Tibial artery (tissue), 4 donors: Measurements from ENCODE around the gene CHSY3.

Experiments
- DNase-seq, 2 donors: peaks; one replicate each; pipeline ENCODE4 v3.0.0-alpha.2; 2019
- H3K27ac ChIP-seq, 2 donors: fragments of 200-600 bp; sonication (generic) in 1 of 2; 1 replicate in 1 of 2; 2 replicates in 1 of 2; pipeline ENCODE4 v1.5.1; 2018 to 2019; ENCODE audit warnings: mild to moderate bottlenecking in 1 of 2
- H3K27me3 ChIP-seq, 2 donors: fragments of 200-600 bp; sonication (generic) in 1 of 2; one replicate each; pipeline versions ENCODE4 v1.5.1 to v1.6.0; 2016 to 2019
- H3K36me3 ChIP-seq, 3 donors: fragments of 200-600 bp; sonication (generic) in 2 of 3; one replicate each; pipeline ENCODE4 v1.5.1; 2016 to 2019; ENCODE audit warnings: mild to moderate bottlenecking in 2 of 3
- H3K4me1 ChIP-seq, 4 donors: fragments of 200-600 bp; sonication (generic) in 2 of 4; 1 replicate in 3 of 4; 2 replicates in 1 of 4; pipeline ENCODE4 v1.5.1; 2016 to 2019
- H3K4me3 ChIP-seq, 2 donors: fragments of 200-600 bp; sonication (generic) in 1 of 2; 1 replicate in 1 of 2; 2 replicates in 1 of 2; pipeline ENCODE4 v1.5.1; 2018 to 2019; ENCODE audit warnings: mild to moderate bottlenecking in 2 of 2
- H3K9me3 ChIP-seq, 3 donors: fragments of 200-600 bp; sonication (generic) in 1 of 3; one replicate each; pipeline ENCODE4 v1.5.1; 2016 to 2019
- intact Hi-C: fragments of 100-400 bp; cut with DNase I; formaldehyde crosslinking; loops from one replicate; pipeline ENCODE4 v1.15.0; 2023; ENCODE audit warnings: low total_unique reads
- TF ChIP-seq, protein P1 (sequence below), 2 experiments: fragments of 200-600 bp in 1 of 2; fragments of 450-650 bp in 1 of 2; IDR thresholded peaks; one replicate each; pipeline ENCODE4 v1.5.1; 2017 to 2019; ENCODE audit warnings: antibody characterized with exemption in 2 of 2, mild to moderate bottlenecking in 1 of 2, moderate library complexity in 1 of 2

Gene CHSY3

DNA sequence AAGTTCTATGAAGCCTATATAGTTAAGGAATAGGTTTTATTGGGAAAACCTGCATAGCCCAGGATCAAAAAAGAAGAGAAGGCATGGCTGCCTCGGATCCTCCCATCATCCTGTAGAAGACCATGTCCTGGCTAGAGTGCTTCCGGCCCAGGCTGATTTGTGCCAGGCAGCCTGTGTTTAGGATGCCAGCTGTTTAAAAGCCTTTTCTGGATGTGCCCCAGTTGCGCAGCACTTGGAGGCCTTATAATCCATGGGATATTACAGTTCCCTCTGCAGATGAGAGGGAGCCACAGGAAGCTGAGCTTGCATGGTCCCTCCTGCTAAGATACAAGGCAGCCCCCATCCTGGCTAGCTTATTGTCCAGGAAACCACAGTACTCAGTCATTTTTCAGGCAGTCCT is 97.9 kb downstream of the CHSY3 start:
- H3K4me1 ChIP-seq = peaks cover 0 to 24% (median 0%) of the 10 kb centered on the region in 4 donors
- no peaks in the 10 kb centered on the region for H3K9me3 ChIP-seq
- no peak for DNase-seq
- peak overlapping the region in 1 of 2 donors; percentile 11 for H3K27ac ChIP-seq
- H3K36me3 ChIP-seq = no peaks in the 10 kb centered on the region
- H3K4me3 ChIP-seq = no peak overlapping the region
- H3K27me3 ChIP-seq = no peaks in the 10 kb centered on the region
- TF ChIP-seq, protein P1, sequence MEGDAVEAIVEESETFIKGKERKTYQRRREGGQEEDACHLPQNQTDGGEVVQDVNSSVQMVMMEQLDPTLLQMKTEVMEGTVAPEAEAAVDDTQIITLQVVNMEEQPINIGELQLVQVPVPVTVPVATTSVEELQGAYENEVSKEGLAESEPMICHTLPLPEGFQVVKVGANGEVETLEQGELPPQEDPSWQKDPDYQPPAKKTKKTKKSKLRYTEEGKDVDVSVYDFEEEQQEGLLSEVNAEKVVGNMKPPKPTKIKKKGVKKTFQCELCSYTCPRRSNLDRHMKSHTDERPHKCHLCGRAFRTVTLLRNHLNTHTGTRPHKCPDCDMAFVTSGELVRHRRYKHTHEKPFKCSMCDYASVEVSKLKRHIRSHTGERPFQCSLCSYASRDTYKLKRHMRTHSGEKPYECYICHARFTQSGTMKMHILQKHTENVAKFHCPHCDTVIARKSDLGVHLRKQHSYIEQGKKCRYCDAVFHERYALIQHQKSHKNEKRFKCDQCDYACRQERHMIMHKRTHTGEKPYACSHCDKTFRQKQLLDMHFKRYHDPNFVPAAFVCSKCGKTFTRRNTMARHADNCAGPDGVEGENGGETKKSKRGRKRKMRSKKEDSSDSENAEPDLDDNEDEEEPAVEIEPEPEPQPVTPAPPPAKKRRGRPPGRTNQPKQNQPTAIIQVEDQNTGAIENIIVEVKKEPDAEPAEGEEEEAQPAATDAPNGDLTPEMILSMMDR (IDR thresholded peaks at IDR 0.05) = no peak
- intact Hi-C loops = no loop called here

DNA sequence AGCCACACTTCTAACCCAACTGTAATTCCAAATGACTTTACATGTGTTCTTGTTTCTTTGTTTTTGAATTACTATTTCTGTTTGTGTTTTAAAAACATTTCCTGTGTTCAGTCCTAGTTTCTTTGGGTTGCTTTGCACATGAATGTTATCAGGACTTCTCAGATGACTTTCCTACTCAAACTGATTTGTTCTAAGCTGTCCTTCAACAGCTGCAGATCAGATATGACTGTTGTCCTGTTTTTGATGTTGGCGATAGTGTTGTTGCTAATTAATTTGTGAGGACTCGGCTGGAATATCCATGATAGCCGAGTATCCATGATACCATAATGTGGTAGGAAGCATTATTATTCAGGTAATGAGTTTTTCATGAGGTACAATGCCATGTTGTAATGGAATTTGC is 98.6 kb downstream of the CHSY3 start:
- Histone ChIP-seq H3K4me1 (peaks cover 0 to 21% (median 0%) of the 10 kb centered on the region in 4 donors), H3K36me3 (no peaks in the 10 kb centered on the region), H3K27ac (no peak overlapping the region), H3K4me3 (no peak overlapping the region), H3K27me3 (no peaks in the 10 kb centered on the region), H3K9me3 (no peaks in the 10 kb centered on the region)
- no peak for DNase-seq
- intact Hi-C loops = no loop called here
- TF ChIP-seq, protein P1 (IDR thresholded peaks at IDR 0.05) = no peak

DNA sequence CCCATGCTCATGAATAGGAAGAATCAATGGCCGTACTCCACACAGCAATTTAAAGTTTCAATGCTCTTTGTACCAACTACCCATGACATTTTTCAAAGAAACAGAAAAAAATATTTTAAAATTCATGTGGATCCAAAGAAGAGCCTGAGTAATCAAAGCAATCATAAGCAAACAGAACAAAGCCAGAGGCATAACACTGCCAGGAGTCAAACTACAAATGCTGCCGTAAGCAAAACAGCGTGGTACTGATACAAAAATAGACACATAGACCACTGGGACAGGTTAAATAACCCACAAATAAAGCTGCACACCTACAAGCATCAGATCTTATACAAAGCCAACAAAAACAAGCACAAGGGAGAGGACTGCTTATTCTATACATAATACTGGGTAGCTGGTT is 107.7 kb downstream of the CHSY3 start:
- H3K27ac ChIP-seq = no peak overlapping the region
- H3K27me3 ChIP-seq = no peaks in the 10 kb centered on the region
- H3K9me3 ChIP-seq = peaks cover 0 to 3% (median 0%) of the 10 kb centered on the region in 3 donors
- H3K4me3 ChIP-seq = no peak overlapping the region
- TF ChIP-seq, protein P1 (IDR thresholded peaks at IDR 0.05) = no peak
- H3K4me1 ChIP-seq = peaks cover 0 to 4% (median 1%) of the 10 kb centered on the region in 4 donors
- intact Hi-C loops = no loop called here
- no peak for DNase-seq
- H3K36me3 ChIP-seq = no peaks in the 10 kb centered on the region

DNA sequence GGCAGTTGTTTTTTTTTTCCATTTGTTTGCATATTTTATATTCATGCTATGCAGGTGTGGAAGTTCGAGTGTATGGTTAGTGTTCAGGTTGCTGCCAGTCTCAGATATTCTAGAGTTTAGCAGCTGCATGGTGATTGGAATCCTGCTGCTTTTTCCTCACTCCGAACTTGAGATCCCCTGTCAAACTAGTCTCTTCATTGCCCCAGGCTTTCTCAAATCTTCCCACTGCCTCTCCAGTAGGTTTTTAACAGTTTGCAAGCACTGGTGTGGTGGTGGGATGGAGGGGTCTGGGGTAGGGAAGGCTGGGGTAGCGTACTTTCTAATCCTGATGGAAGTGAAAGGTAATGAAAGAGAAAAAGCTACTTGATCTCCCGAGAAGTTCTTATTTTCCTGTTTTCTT is 112.9 kb downstream of the CHSY3 start:
- no peak for DNase-seq
- Histone ChIP-seq H3K4me3 (peak overlapping the region in 1 of 2 donors; percentile 4), H3K9me3 (peaks cover 0 to 3% (median 0%) of the 10 kb centered on the region in 3 donors), H3K27ac (peak overlapping the region in 1 of 2 donors; percentile 18), H3K4me1 (peaks cover 0 to 18% (median 2%) of the 10 kb centered on the region in 4 donors), H3K27me3 (no peaks in the 10 kb centered on the region), H3K36me3 (no peaks in the 10 kb centered on the region)
- TF ChIP-seq, protein P1 (IDR thresholded peaks at IDR 0.05) = no peak
- intact Hi-C loops = no loop called here

DNA sequence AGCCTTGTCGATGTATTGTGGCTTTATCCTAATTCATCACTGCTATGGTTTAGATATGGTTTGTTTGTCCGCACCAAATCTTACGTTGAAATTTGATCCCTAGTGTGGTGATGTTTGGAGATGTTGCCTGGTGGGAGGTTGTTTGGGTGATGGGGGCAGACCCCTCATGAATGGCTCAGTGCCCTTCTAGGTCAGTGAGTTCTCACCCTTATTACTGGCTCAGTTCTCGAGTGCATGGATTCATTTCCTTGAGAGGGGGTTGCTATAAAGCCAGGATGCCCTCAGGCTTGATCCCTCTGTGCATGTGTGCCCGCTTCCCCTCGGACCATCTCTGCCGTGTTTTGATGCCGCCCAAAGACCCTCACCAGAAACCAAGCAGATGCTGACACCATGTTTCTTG is 114.4 kb downstream of the CHSY3 start:
- TF ChIP-seq, protein P1 (IDR thresholded peaks at IDR 0.05) = no peak
- Histone ChIP-seq H3K27me3 (no peaks in the 10 kb centered on the region), H3K4me1 (peaks cover 0 to 30% (median 5%) of the 10 kb centered on the region in 4 donors), H3K4me3 (no peak overlapping the region), H3K9me3 (peaks cover 0 to 3% (median 0%) of the 10 kb centered on the region in 3 donors), H3K36me3 (no peaks in the 10 kb centered on the region), H3K27ac (no peak overlapping the region)
- DNase-seq = no peak
- intact Hi-C loops = no loop called here

DNA sequence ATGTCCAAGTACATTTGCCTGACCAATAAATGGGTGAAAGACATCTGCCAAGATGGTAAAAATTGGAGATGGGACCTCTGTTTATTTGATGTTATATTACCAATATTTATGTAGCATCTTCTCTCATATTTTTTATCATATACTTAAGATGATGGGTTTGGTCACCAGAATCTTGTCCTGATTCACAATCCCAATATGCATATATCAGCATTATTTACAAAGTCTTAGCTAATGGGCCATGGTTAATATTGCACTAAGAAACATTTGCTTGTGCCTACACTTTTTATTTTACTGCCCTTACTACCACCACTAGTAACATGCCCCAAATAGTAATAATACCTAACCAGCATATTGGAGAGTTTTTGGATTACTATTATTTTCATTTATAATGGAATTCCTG is 116.7 kb downstream of the CHSY3 start:
- H3K36me3 ChIP-seq = no peaks in the 10 kb centered on the region
- H3K27me3 ChIP-seq = no peaks in the 10 kb centered on the region
- TF ChIP-seq, protein P1 (IDR thresholded peaks at IDR 0.05) = no peak
- no peak overlapping the region for H3K4me3 ChIP-seq
- no peaks in the 10 kb centered on the region for H3K9me3 ChIP-seq
- DNase-seq = no peak
- peaks cover 0 to 53% (median 18%) of the 10 kb centered on the region in 4 donors for H3K4me1 ChIP-seq
- H3K27ac ChIP-seq = peak overlapping the region in 1 of 2 donors; percentile 1
- intact Hi-C loops = no loop called here
